GM12892 (cell line): ENCODE measurements around the gene NUDT14.

Source experiments
- DNase-seq: peaks from one replicate; pipeline ENCODE4 v3.0.0; 2011; ENCODE audit not compliant: insufficient read length
- FAIRE-seq: peaks from 2 replicates; lab custom pipeline; 2011; peaks lifted over from hg19 to GRCh38; lab: Jason Lieb, UNC
- POLR2A ChIP-seq: IDR thresholded peaks from 2 replicates; pipeline ENCODE4 v1.6.1; 2011; ENCODE audit warnings: low read depth, low read length, control low read depth
- POLR2AphosphoS5 ChIP-seq: IDR thresholded peaks from 2 replicates; pipeline ENCODE4 v1.6.1; 2011; ENCODE audit warnings: low read depth, low read length, control low read depth
- TAF1 ChIP-seq: IDR thresholded peaks from 2 replicates; pipeline ENCODE4 v1.6.1; 2011; ENCODE audit warnings: low read depth, mild to moderate bottlenecking, control low read depth, low read length, borderline replicate concordance

NUDT14 gene

DNA sequence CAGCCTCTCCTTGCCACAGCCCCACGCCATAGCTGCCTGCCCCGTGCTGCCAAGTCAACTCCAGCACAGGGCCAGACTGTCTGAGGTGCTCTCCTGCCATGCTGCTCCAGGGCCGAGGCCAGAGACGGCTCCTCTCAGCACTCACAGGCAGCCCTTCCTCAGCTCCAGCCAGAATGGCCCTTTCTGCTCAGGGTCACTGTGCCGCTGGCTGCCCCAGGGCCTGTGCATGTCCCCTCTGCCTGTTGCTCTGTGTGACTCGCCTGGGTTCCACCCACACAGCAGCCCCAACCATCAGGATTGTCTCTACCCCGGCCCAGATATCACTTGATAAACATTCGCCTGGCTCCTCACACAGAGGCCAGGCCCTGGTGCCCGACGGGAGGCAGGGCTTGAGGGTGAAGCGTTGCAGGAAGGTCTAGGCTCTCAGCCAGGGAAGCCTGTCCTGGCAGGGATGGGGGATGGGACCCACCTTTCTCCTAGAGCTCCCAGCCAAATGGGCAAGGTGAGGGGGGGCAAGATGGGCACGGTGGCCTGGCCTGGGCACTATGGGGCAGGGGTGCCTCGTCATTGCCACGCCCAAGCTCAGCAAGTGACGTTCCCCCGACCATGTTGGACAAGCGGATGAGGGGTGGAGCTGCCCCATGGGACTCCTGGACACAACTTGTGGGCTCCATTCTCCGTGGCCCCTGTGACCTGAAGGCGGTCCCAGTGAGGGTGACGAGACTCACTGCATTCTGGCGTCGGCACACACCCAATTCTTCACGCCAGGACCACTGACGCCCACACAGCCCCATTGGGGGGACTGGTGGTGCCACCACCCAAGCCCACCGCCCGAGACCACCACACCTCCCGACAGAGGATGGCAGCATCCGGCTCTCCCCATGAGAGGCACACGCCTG lies 39.8 kb upstream of the NUDT14 start:
- FAIRE-seq = no peak
- TF ChIP-seq POLR2A (no peak), POLR2AphosphoS5 (no peak), TAF1 (no peak)

DNA sequence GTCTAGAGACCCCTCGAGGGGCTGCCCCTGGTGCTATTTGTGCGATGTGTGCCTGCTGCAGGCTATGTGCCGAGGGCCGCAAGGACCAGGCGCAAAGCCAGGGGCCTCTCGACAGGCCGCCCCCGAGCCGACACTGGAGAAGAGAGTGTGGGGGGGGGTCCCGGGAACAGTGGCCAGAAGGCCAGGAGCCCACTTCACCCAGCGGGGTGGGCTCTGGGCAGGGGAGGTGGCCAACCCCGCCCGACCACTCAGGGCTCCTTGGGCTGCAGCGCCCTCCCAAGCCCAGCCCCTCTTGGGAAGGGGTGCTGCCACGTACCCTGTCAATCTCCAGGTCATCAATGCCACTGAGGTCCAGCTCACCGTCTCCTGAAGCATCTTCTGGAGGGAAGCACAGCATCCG lies 38.6 kb upstream of the NUDT14 start:
- FAIRE-seq = no peak
- TF ChIP-seq POLR2AphosphoS5 (no peak), POLR2A (no peak), TAF1 (no peak)
- DNase-seq = no peak

More for the DNA sequence above, 39.8 kb upstream of the NUDT14 start:
- DNase-seq = no peak

DNA sequence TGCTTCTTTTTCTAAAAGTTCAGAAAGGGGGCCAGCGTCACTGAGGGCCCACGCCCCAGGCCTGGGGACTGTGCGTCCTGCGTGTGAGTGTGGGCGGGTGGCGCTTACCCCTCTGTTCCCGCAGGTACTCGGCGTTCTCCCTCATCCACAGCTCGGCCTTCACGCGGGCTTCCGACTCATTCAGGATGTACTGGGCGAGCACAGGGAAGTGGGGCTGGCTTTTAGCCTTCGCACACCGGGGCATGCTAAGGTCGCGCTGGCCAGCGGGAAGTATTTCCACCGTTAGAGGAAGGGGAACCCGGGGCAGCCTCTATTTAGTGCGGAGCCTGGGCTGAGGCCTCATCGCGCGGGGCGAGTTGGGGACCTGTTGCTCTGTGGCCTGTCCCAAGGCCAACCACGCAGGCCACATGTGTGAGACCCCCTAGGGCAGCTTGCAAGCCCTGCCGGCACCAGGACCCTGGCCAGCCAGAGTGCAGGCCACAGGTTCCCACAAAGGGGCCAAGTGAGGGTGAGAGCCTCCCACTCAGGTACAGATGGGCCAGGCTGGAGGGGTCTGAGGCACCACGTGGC lies 38.0 kb upstream of the NUDT14 start:
- FAIRE-seq = no peak
- TF ChIP-seq TAF1 = no peak
- TF ChIP-seq POLR2AphosphoS5 = no peak
- TF ChIP-seq POLR2A = no peak
- no peak for DNase-seq

DNA sequence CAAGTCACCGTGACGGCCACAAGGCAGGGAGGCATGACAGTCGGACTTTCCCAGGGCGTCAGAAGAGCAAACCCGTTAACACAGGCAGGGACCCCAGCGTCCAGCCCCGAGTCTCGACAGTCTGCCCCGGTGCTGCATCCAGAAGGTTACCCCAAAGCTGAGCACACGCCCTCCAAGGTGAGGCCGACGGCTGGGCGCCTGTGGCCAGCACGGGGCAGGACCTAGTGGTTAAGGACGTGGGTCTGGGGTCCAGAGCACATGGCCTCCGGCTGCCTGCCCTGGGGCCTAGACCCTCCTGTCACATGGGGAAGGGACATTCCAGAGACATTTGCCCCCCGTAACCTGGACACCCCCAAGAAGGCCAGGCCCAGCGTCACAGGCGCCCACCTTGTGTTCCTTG lies 37.5 kb upstream of the NUDT14 start:
- no peak for DNase-seq
- no peak for FAIRE-seq
- no peak for TF ChIP-seq POLR2AphosphoS5
- no peak for TF ChIP-seq TAF1
- TF ChIP-seq POLR2A = no peak

GRCh38 chr14:105217774-105218173 lies 36.7 kb upstream of the NUDT14 start:
- TF ChIP-seq TAF1 (no peak), POLR2AphosphoS5 (no peak), POLR2A (no peak)

GRCh38 chr14:105216490-105217247 lies 35.6 kb upstream of the NUDT14 start:
- no peak for FAIRE-seq
- TF ChIP-seq POLR2A (no peak), POLR2AphosphoS5 (no peak), TAF1 (no peak)
- DNase-seq = no peak

More at GRCh38 chr14:105217774-105218173, 36.7 kb upstream of the NUDT14 start:
- no peak for FAIRE-seq
- no peak for DNase-seq

DNA sequence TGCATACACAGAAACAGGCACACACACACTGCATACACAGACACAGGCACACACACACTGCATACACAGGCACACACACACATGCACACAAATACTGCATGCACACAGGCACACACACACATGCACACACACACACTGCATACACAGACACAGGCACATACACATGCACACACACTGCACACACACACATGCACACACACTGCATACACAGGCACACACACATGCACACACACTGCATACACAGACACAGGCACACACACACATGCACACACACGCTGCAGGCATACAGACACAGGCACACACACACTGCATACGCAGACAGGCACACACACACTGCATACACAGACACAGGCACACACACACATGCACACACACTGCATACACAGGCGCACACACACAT lies 34.5 kb upstream of the NUDT14 start:
- DNase-seq (no peak), FAIRE-seq (peak; percentile 69)
- TF ChIP-seq POLR2A (no peak), POLR2AphosphoS5 (no peak)

GRCh38 chr14:105214324-105214915 lies 33.3 kb upstream of the NUDT14 start:
- TF ChIP-seq TAF1 (no peak), POLR2A (no peak), POLR2AphosphoS5 (no peak)
- FAIRE-seq = no peak
- DNase-seq = no peak

- TF ChIP-seq POLR2A = no peak
- TF ChIP-seq TAF1 = no peak
- TF ChIP-seq POLR2AphosphoS5 = no peak
- no peak for DNase-seq
- no peak for FAIRE-seq
Measured at GRCh38 chr14:105213361-105213760, 32.2 kb upstream of the NUDT14 start.

GRCh38 chr14:105212541-105213300 lies 31.6 kb upstream of the NUDT14 start:
- DNase-seq = no peak
- TF ChIP-seq TAF1 (no peak), POLR2A (no peak), POLR2AphosphoS5 (no peak)
- no peak for FAIRE-seq
